B cell (primary cell): ENCODE results near the gene IQCM. TPM values are rescaled to one million over a fixed set of nuclear protein-coding genes. Genes with fewer than 3 reads are reported as not detected.

ENCODE experiments used
- ATAC-seq: fragments of 200-7000 bp; cut with Tn5 transposase; one replicate; pipeline ENCODE4 v1.10.0; 2021; ENCODE audit warnings: low read depth, mild to moderate bottlenecking, moderate number of reproducible peaks, moderate library complexity
- CTCF ChIA-PET: fragments of 350-600 bp; sonication (Branson Sonifier 250); formaldehyde crosslinking; loops from one replicate; lab custom pipeline; 2021; ENCODE audit warnings: antibody characterized with exemption, inconsistent platforms; lab: Charles Lee
- POLR2A ChIA-PET: fragments of 350-600 bp; sonication (Branson Sonifier 250); formaldehyde crosslinking; loops from one replicate; lab custom pipeline; 2021; ENCODE audit warnings: antibody characterized with exemption; lab: Charles Lee
- DNase-seq: peaks from one replicate; pipeline ENCODE4 v3.0.0; 2013
- H2AFZ ChIP-seq: 2 replicates; pipeline ENCODE4 v1.6.1; 2012; ENCODE audit warnings: mild to moderate bottlenecking, low read depth, low read length; ENCODE audit not compliant: insufficient read depth, poor library complexity, severe bottlenecking
- H3K27ac ChIP-seq, 2 donors: 1 replicate in 1 of 2; 2 replicates in 1 of 2; pipeline ENCODE4 v1.5.1; 2012 to 2013; ENCODE audit warnings: low read length in 2 of 2, mild to moderate bottlenecking in 2 of 2, moderate library complexity in 1 of 2
- H3K27me3 ChIP-seq, 4 experiments: fragments of 200-600 bp in 1 of 4; sonication (generic) in 1 of 4; replicated peaks in 1 of 4; 1 replicate in 2 of 4; 2 replicates in 2 of 4; pipeline versions ENCODE4 v1.6.1 to v1.7.0; 2013 to 2016; ENCODE audit warnings: low read length in 3 of 4, mild to moderate bottlenecking in 2 of 4, mixed read lengths in 1 of 4, moderate library complexity in 1 of 4; ENCODE audit not compliant: insufficient read depth in 4 of 4, control insufficient read depth in 3 of 4; ENCODE audit errors: control extremely low read depth in 1 of 4
- H3K36me3 ChIP-seq, 2 experiments: replicated peaks in 1 of 2; 1 replicate in 1 of 2; 2 replicates in 1 of 2; pipeline versions ENCODE4 v1.6.1 to v1.7.1; 2013; ENCODE audit warnings: low read length in 1 of 2; ENCODE audit not compliant: insufficient read depth in 2 of 2, control insufficient read depth in 1 of 2; ENCODE audit errors: control extremely low read depth in 1 of 2, extremely low read depth in 1 of 2
- H3K4me1 ChIP-seq, 2 donors: fragments of 200-600 bp in 1 of 2; sonication (generic) in 1 of 2; 1 replicate in 1 of 2; 2 replicates in 1 of 2; pipeline versions ENCODE4 v1.5.1 to v1.6.1; 2013 to 2017; ENCODE audit warnings: low read length in 2 of 2; ENCODE audit not compliant: control insufficient read depth in 2 of 2, insufficient read depth in 2 of 2
- H3K4me2 ChIP-seq: replicated peaks from 2 replicates; pipeline ENCODE3; 2012; ENCODE audit warnings: mild to moderate bottlenecking, low read depth, low read length; ENCODE audit not compliant: poor library complexity, severe bottlenecking
- H3K4me3 ChIP-seq, 5 experiments: fragments of 200-600 bp in 1 of 5; sonication (generic) in 1 of 5; 1 replicate in 3 of 5; 2 replicates in 2 of 5; pipeline versions ENCODE4 v1.5.1 to v1.7.0; 2011 to 2016; ENCODE audit warnings: low read length in 4 of 5, mild to moderate bottlenecking in 4 of 5, low read depth in 2 of 5, control low read depth in 1 of 5, moderate library complexity in 1 of 5; ENCODE audit not compliant: insufficient read depth in 1 of 5; ENCODE audit errors: control extremely low read depth in 1 of 5, extremely low read depth in 1 of 5
- H3K79me2 ChIP-seq: fragments of 200-600 bp; sonication (generic); one replicate; pipeline ENCODE4 v1.6.0; 2016; ENCODE audit warnings: low read length; ENCODE audit not compliant: control insufficient read depth, insufficient read depth
- H3K9ac ChIP-seq: fragments of 200-600 bp; sonication (generic); 2 replicates; pipeline ENCODE4 v1.6.1; 2017; ENCODE audit warnings: mild to moderate bottlenecking, low read length, moderate library complexity
- H3K9me3 ChIP-seq, 3 donors: one replicate each; pipeline versions ENCODE4 v1.6.1 to v1.7.1; 2013; ENCODE audit warnings: low read length in 2 of 3; ENCODE audit not compliant: control insufficient read depth in 2 of 3, insufficient read depth in 1 of 3; ENCODE audit errors: control extremely low read depth in 1 of 3
- H4K20me1 ChIP-seq: 2 replicates; pipeline ENCODE4 v1.6.0; 2012; ENCODE audit warnings: mild to moderate bottlenecking, low read length; ENCODE audit not compliant: insufficient read depth, control insufficient read depth, poor library complexity, severe bottlenecking
- H3K27ac Mint-ChIP-seq: one replicate; pipeline ENCODE4 v1.8.0; 2021; ENCODE audit warnings: mixed read lengths
- H3K27me3 Mint-ChIP-seq: one replicate; pipeline ENCODE4 v1.8.0; 2021; ENCODE audit warnings: mixed read lengths
- H3K4me1 Mint-ChIP-seq: one replicate; pipeline ENCODE4 v1.8.0; 2021; ENCODE audit warnings: mixed read lengths
- H3K4me3 Mint-ChIP-seq: one replicate; pipeline ENCODE4 v1.8.0; 2021; ENCODE audit warnings: mixed read lengths
- H3K9me3 Mint-ChIP-seq: one replicate; pipeline ENCODE4 v1.8.0; 2022; ENCODE audit warnings: mixed read lengths; ENCODE audit not compliant: insufficient read depth
- EZH2 ChIP-seq: IDR thresholded peaks from 2 replicates; pipeline ENCODE4 v1.6.1; 2012; ENCODE audit warnings: borderline replicate concordance, low read depth, mild to moderate bottlenecking, moderate library complexity, low read length; ENCODE audit not compliant: insufficient read depth, poor library complexity, severe bottlenecking
- WGBS: methylation state at CpG from one replicate; pipeline ENCODE4 v1.1.5; 2013; ENCODE audit warnings: missing lambda C conversion rate; ENCODE audit not compliant: insufficient coverage; 5-methylcytosine and 5-hydroxymethylcytosine counted together
- intact Hi-C: fragments of 100-400 bp; cut with micrococcal nuclease; formaldehyde crosslinking; loops from one replicate; pipeline ENCODE4 v1.10.0; 2022
- polyA plus RNA-seq: library from polyadenylated mRNA; depleted of rRNA; stranded (reverse); fragments of >200 nt; gene quantifications from 2 replicates; pipeline ENCODE4 v1.2.3, GENCODE V29; 2012
- total RNA-seq, 2 donors: library from RNA; stranded (reverse); fragments of 120-200 nt in 1 of 2; gene quantifications; 1 replicate in 1 of 2; 2 replicates in 1 of 2; pipeline versions ENCODE4 v1.2.3 to v1.2.4, GENCODE V29; 2013 to 2022
- TF ChIP-seq, protein P1 (sequence below): fragments of 200-600 bp; IDR thresholded peaks from one replicate; pipeline ENCODE4 v1.8.0; 2022; ENCODE audit warnings: antibody characterized with exemption, mild to moderate bottlenecking

The IQCM gene
- total and polyA plus RNA-seq, 2 donors (not counting 1 experiment from before 2014, with no cell fraction given), result not detected

DNA sequence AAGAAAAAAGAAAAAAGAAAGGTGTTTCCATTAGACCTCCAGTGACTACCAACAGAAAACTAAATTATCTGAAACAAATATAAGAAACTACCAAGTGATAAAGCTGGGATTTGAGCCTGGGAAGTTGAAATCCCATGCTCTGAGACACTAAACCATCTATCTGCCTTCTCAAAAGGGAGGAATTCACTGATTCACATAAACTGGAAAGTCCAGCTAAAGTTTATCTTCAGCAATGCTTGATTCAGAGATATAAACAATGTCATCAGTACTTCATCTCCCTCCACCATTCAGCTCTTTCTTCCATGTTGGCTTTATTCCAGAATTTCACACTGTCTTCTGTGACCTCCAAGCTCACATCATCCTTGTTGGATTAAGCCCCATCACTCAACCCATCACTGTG, 96.3 kb downstream of the IQCM start:
- ATAC-seq (no peak), DNase-seq (no peak)
- H3K4me3 ChIP-seq, result no peak overlapping the region
- H3K4me1 ChIP-seq, result no peaks in the 10 kb centered on the region
- intact Hi-C loops, result no loop called here
- H3K4me2 ChIP-seq, result no peak overlapping the region
- H3K79me2 ChIP-seq, result no peaks in the 10 kb centered on the region
- no peak overlapping the region for H3K9ac ChIP-seq
- no peaks in the 10 kb centered on the region for H3K36me3 ChIP-seq
- ChIA-PET POLR2A (no interaction called here), CTCF (no interaction called here)
- peaks cover 0 to 17% (median 0%) of the 10 kb centered on the region in 3 donors for H3K9me3 ChIP-seq
- H4K20me1 ChIP-seq, result no peaks in the 10 kb centered on the region
- TF ChIP-seq, protein P1, sequence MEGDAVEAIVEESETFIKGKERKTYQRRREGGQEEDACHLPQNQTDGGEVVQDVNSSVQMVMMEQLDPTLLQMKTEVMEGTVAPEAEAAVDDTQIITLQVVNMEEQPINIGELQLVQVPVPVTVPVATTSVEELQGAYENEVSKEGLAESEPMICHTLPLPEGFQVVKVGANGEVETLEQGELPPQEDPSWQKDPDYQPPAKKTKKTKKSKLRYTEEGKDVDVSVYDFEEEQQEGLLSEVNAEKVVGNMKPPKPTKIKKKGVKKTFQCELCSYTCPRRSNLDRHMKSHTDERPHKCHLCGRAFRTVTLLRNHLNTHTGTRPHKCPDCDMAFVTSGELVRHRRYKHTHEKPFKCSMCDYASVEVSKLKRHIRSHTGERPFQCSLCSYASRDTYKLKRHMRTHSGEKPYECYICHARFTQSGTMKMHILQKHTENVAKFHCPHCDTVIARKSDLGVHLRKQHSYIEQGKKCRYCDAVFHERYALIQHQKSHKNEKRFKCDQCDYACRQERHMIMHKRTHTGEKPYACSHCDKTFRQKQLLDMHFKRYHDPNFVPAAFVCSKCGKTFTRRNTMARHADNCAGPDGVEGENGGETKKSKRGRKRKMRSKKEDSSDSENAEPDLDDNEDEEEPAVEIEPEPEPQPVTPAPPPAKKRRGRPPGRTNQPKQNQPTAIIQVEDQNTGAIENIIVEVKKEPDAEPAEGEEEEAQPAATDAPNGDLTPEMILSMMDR, result no peak
- no peak for TF ChIP-seq EZH2
- H2AFZ ChIP-seq, result no peak overlapping the region
- Mint-ChIP-seq H3K27me3 (no peaks in the 10 kb centered on the region), H3K27ac (no peak overlapping the region), H3K4me3 (no peak overlapping the region), H3K9me3 (peaks cover 2% of the 10 kb centered on the region), H3K4me1 (no peaks in the 10 kb centered on the region)
- no peak overlapping the region for H3K27ac ChIP-seq
- H3K27me3 ChIP-seq, result no peaks in the 10 kb centered on the region

DNA sequence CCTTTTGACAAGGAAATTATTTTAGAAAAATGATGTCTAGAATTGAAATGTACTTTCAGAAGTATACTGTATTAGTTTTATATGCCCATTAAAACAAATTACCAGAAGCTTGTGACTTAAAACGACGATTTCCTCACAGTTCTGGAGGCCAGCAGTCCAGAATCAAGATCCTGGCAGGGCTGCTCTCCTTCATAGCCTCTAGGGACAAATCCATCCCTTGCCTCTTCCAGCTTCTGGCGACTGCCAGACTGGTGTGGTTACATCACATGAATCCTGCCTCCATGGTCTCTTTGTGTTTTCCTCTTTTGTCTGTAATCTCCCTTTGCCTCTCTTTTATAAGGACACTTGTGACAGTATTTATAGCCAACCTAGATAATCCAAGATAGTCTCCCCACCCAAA, 97.1 kb downstream of the IQCM start:
- TF ChIP-seq, protein P1, result no peak
- no peak for TF ChIP-seq EZH2
- H3K9ac ChIP-seq, result no peak overlapping the region
- Mint-ChIP-seq H3K4me3 (no peak overlapping the region), H3K27ac (no peak overlapping the region), H3K27me3 (no peaks in the 10 kb centered on the region), H3K9me3 (peaks cover 2% of the 10 kb centered on the region), H3K4me1 (no peaks in the 10 kb centered on the region)
- peaks cover 0 to 17% (median 0%) of the 10 kb centered on the region in 3 donors for H3K9me3 ChIP-seq
- 69% methylated on average over 3 of the region's 3 CpGs for WGBS
- no peak for DNase-seq
- no peaks in the 10 kb centered on the region for H3K4me1 ChIP-seq
- H3K27me3 ChIP-seq, result no peaks in the 10 kb centered on the region
- H3K4me2 ChIP-seq, result no peak overlapping the region
- ChIA-PET POLR2A (no interaction called here), CTCF (no interaction called here)
- no peaks in the 10 kb centered on the region for H3K79me2 ChIP-seq
- H3K36me3 ChIP-seq, result no peaks in the 10 kb centered on the region
- ATAC-seq, result no peak
- no peak overlapping the region for H2AFZ ChIP-seq
- H3K4me3 ChIP-seq, result no peak overlapping the region
- intact Hi-C loops, result no loop called here
- no peaks in the 10 kb centered on the region for H4K20me1 ChIP-seq
- no peak overlapping the region for H3K27ac ChIP-seq
